ENCODE results near the gene ADAMTS13.

Gene ADAMTS13

GRCh38 chr9:133489253-133490190 lies 67.4 kb downstream of the ADAMTS13 start:
- DNase-seq (ENCODE audit: low read depth in 2 of 2): no peak

GRCh38 chr9:133490201-133490681 lies 68.1 kb downstream of the ADAMTS13 start:
- no peak for DNase-seq (ENCODE audit: low read depth in 2 of 2)

DNA sequence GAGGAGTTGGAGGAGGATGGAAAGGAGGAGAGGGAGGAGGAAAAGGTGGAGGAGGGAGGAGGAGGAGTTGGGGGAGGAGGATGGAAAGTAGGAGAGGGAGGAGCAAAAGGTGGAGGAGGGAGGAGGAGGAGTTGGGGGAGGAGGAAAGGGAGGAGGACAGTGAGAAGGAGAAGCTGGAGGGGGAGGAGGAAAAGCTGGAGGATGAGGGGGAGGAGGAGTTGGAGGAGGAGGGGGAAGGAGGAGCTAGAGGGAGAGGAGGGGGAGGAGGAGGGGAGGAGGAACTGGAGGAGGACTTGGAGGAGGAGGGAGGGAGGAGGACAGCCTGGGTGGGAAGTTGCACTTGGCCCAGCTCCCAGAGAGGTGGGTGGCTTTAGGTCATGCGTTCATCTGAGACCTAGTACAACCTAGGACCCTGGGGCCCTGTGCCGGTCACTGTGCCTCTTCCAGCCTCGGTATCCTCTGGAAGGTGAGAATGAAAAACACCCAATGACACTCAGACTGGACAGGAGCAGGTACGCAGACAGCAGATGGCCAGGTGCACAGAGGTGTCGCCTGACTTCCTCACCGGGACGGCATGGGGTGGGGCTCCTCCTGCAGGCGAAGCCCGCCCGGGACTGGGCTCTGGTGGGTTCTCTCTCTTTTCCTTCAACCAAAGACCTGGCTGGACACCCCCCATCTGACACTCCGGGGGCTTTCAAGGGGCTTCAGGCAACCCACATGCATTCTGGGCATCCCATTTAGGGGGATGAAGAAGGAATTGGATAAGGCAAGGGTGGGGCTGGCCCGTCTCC lies 68.9 kb downstream of the ADAMTS13 start:
- DNase-seq (ENCODE audit: low read depth in 2 of 2): no peak

GRCh38 chr9:133491656-133491925 lies 69.4 kb downstream of the ADAMTS13 start:
- DNase-seq (ENCODE audit: low read depth in 2 of 2): no peak

DNA sequence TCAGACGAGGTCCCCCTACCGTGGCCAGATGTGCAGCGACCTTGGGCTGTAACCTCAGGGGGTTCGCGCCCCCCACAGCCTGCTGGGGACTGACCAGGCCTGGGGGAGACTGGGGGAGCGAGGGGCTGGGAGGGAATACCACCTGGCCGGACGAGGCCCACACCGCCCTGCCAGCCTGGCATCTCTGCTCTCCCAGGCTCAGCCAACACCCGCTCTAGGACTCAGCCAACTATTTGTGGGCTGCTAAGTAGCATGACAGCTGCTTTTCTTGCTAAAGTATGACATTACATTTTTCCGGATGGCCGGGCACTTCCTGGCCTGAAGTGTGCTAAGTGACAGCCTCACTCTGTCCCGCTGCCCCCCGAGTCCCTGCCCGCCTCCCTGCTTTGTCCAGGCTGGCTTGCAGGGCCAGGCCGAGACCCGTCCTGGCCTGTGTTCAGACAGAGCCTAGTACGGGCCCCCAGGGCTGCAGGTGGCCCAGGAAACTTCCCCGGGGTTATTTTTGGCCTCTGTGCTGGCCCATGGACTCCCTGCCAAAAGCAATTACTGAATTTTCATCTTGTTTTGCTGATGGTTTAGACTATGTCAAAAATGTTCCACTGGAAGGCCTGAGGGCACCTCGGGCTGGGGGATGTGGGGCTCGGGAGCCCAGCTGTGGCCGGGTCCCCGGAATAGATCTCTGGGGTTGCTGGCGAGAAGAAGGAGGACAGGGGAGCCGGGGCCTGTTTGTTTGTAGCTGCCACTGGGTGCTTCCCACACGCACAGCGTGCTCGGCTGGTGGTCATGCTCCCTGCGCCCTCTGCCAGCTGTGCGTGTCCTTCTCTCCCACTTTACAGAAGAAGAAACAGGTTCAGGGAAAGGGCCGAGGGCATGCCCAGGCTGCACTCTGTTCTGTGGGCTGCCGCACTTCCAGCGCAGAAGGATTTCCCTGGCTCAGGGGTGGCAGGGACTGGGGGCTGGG lies 70.2 kb downstream of the ADAMTS13 start:
- no peak for DNase-seq (ENCODE audit: low read depth in 2 of 2)

DNA sequence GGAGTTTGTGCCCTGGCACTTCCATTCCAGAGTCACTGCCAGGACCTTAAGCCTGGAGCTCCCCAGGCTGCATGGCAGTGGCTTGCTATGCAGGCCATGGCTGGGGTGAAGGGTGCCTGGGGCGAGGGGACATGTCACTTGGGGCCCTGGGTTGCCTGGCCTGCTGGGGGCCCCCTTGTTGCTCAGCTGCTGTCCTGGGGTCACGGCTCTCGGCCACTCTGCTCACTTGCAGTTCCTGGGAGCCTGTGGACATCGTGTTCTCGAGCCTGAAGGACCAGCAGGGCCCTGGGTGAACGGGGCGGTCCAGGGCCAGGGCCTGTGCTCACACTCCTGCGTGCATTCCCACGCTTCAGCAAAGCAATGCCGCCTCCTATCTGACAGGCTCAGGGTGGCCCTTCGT lies 71.3 kb downstream of the ADAMTS13 start:
- no peak for DNase-seq (ENCODE audit: low read depth in 2 of 2)

DNA sequence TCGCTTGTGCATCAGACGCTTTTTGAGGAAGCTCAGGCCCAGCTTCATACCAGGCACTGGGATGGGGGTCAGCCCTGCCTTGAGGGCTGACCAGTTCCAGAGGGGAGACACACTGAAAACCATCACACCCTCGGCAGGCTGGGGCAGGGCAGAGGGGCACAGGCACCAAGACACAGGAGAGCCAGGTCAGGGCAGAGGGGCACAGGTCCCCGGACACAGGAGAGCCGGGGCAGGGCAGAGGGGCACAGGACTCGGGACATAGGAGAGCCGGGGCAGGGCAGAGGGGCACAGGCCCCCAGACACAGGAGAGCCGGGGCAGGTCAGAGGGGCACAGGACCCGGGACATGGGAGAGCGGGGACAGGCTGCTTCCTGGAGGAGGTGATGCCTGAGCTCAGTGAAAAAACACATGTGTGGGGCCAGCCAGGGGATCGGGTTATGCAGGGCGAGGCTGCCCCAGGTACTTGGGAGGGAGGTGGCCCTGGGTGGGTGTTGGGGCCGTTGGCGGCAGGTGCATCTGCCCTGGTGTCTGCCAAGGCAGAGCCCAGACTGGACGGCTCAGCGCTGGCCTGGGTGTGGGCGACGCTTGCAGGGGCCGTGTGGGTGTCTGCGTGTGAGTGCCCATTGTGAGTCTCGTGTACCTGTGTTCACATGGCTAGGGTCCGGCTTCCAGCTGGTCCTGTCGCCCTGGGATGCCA lies 71.8 kb downstream of the ADAMTS13 start:
- DNase-seq (ENCODE audit: low read depth in 2 of 2): no peak

GRCh38 chr9:133494636-133495326 lies 72.6 kb downstream of the ADAMTS13 start:
- no peak for DNase-seq (ENCODE audit: low read depth in 2 of 2)

DNA sequence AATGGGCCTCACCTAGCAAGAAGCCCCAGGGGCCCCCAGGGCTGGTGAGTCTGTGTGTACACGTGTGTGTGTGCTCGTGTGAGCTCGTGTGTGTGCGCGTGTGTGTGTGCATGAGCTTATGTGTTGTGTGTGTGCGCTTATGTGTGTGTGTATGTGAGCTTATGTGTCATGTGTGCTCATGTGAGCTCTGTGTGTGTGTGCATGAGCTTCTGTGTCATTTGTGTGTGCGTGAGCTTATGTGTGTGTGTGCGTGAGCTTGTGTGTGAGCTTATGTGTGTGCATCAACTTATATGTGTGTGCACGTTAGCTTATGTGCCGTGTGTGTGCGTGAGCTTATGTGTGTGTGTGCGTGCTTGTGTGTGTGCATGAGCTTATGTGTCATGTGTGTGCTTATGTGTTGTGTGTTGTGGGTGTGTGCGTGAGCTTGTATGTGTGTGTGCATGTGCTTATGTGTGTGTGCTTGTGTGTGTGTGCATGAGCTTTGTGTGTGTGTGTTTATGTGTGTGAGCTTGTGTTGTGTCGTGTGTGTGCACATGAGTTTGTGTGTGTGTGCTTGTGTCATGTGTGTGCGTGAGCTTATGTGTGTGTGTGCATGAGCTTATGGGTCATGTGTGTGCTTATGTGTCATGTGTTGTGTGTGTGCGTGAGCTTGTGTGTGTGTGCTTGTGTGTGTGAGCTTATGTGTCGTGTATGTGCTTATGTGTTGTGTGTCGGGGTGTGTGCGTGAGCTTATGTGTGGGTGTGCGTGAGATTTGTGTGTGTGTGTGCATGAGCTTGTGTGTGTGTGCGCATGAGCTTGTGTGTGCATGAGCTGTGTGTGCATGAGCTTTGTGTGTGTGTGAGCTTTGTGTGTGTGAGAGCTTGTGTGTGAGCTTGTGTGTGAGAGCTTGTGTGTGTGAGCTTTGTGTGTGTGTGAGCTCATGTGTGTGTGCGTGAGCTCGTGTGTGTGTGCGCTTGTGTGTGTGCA lies 73.4 kb downstream of the ADAMTS13 start:
- DNase-seq (ENCODE audit: low read depth in 2 of 2): no peak

GRCh38 chr9:133496861-133497842 lies 75.0 kb downstream of the ADAMTS13 start:
- no peak for DNase-seq (ENCODE audit: low read depth in 2 of 2)

DNA sequence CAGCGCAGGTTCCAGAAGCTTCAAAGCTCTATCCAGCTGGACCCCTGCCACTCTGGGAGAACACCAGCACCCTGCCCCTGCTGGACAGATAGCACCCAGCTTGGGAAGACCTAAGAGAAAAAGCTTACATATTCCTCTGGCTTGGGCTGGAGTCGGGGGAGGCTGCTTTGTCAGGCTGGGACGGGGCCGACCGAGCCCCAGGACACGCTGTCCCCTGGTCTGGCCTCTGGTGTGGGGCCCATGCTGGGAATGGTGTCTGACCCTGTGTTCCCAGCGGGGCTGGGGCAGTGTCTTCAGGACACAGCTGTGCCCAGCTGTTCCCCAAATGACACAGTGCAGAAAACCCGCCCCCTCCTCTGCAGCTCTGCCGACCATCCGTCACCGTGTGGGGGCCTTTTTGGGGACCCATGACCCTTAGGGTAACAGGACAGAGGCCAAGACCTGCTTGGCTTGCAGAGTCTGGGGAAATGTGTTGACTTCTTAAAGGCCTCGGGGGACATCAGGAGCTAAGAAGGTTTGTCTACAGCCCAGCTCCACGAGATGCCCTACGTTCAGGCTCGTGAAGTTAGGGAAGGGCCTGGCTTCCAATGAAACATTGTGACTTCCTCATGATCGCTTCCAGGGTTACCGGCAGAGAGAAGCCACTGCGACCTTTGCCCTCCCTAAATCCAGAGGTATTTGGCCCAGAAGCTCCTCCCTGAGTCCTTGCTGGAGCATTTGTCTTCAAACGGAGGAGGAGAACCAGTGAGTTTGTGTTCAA lies 77.1 kb downstream of the ADAMTS13 start:
- DNase-seq (ENCODE audit: low read depth in 2 of 2): no peak

- no peak for DNase-seq (ENCODE audit: low read depth in 2 of 2)
These were observed 77.7 kb downstream of the ADAMTS13 start for GRCh38 chr9:133499892-133500270.

DNA sequence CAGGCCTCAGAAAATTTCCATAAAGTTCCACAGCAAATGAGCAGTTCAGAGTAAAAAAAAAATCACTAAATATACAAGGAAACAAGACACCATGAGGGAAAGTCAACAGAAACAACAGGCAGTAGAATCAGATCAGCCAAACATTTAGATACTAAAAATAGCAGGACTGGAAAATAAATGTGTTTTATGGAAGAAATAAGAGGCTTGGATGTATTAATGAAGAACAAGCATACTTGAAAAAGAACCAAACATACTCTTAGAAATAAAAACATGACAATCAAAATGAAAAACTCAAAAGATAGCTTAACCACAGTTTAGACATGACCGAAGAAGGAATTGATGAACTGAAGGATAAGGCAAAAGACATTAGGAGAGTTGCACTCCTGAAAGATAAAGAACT lies 79.9 kb downstream of the ADAMTS13 start:
- DNase-seq (ENCODE audit: low read depth in 2 of 2): no peak

GRCh38 chr9:133505186-133505830 lies 83.1 kb downstream of the ADAMTS13 start:
- DNase-seq (ENCODE audit: low read depth in 2 of 2): no peak

GRCh38 chr9:133505901-133506652 lies 83.9 kb downstream of the ADAMTS13 start:
- no peak for DNase-seq (ENCODE audit: low read depth in 2 of 2)

GRCh38 chr9:133506653-133507038 lies 84.5 kb downstream of the ADAMTS13 start:
- no peak for DNase-seq (ENCODE audit: low read depth in 2 of 2)
